CD4-positive, alpha-beta T cell treated with Interleukin-15 for 4 hours (primary cell): ENCODE data around the gene ASTN2.

ENCODE experiments used
- DNase-seq: peaks from one replicate; pipeline ENCODE4 v3.0.0-alpha.2; 2020; ENCODE audit warnings: low spot score

ASTN2 gene

DNA sequence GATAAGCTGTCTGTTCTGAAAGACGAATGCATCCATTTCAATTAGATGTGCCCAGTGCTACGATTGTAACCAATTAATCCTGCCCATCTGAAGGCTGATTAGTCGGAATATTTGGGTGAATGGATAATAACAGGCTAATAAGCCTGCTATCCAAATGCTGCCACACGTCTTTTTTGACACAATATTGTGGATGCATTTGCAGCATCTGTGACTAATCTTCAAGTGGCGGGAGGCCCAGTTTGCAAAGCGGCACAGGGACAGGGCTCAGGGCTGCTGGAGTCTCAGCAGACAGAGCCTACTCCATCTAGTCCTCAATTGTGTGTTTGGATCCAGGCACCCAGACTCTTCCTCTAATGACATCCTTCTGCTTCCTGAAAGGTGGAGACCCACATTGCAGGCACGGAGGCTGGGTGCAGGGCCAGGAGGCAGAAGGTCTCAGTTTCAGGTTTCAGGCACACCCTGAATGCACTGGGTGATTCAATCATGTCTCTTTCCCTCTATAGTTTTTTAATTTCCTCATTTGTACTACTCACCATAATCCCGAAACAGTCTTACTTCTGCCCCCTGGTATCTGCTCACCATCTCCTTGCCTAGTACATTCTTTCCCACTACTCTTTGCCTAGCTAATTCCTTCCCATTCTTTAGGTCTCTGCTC is 169.6 kb downstream of the ASTN2 start:
- no peak for DNase-seq

DNA sequence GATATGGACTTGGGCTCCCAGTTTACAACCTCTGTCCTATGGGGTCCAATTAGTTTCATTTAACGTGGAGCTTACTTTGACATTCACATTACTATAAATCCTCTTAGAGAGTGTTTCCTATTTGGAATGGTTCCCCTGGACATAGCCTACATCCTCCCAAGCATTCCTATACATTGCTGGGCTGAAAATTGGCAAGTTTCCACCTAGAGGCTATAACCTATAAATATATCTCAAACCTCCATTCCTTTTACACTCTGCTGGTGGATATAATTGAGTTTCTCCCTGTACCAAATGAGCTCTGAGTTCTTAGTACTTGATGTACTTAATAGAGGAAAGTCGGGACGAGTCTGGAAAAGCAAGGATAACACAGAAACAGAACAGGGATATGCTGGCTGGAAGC is 172.8 kb downstream of the ASTN2 start:
- no peak for DNase-seq

DNA sequence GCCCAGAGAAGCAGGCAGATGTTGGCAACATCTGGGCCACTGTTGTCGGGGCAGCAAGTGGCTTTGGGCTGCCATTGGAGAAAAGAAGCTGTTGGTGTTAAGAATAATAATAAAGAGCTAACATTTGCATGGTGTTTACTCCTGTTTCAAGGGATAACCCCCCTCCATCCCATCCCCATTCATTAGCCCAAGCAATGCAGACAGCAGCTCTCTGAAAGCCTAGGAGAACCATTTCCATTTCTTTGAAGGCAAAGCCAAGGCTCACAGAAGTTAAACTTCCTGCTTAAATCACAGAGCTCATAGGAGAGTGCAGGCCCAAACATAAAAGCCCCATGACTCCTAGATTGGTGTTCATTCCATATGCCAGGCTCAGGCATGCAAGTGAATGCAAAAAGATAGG is 175.4 kb downstream of the ASTN2 start:
- DNase-seq = no peak

DNA sequence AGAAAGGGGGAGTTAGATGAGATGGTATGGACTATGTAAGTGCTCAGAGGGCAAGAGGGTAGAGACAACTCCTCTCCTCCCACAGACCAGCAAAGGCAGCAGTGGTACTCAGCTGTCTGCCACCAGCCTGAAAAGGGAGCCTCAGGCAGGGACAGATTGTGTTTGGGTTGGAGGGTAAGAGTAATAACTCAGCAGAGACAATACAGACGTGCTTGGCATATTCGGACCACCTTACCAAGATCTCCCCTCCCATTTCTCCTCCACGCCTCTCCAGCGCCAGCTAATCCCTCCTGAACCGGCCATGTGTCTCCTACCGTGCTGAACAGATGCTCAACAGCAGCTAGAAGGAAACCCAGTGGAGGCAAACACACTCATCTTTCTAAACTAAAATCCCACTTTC is 180.8 kb downstream of the ASTN2 start:
- DNase-seq = no peak

DNA sequence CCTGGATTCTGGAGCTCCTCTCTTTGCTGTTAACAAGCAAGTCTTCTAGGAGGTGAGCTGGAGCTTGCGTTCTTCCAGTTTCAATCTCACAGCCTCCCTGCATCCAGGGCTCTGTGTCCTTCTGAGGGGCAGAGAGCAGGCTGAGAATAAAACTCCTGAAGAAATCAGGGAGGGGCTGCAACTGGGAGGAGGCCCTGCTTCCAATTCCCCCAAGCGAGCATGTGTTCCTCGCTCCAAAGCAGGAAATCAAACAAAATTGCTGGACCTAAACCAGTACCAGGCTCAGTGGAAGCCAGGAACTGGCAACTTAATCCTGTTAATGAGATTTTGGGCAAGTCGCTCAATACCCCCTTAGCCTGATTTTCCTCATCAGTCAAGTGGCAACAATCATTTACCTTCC is 181.8 kb downstream of the ASTN2 start:
- DNase-seq = no peak

DNA sequence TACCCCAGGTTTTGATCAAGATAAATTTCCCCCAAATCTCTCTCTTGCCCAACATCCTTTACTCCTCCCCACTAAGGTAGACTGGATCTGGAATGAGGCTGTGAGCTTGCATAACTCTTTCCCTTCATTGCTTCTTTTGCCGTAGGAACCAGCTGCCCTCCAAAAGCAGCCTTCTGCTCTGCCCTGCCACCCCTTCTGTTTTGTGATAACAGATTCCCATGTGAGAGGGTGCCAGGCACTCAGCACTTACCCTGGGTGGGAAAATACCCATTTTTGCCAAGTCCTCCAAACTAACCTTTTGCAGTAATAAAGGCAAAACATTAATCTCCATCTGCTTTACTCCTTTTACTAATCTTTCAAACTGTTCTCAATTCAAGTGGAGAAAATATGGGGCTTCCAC is 182.6 kb downstream of the ASTN2 start:
- no peak for DNase-seq

DNA sequence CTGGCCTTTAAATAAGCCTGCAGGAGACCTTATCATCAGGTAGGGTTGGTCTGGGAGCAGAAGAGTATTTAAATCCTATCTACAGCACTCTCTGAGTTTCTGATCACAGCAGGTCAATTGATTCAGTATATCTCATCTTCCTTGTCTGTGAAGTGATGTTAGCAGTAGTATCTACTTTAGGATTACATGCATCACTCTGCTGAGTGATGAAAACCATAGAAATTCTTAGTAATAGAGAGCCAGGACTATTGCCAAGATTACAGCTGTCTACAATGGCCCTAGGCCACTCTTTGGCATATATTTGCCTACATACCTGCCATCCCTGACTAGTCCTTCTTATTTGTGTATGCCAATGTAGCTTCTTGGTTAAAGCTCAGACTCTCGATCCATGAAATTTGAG is 183.8 kb downstream of the ASTN2 start:
- no peak for DNase-seq

DNA sequence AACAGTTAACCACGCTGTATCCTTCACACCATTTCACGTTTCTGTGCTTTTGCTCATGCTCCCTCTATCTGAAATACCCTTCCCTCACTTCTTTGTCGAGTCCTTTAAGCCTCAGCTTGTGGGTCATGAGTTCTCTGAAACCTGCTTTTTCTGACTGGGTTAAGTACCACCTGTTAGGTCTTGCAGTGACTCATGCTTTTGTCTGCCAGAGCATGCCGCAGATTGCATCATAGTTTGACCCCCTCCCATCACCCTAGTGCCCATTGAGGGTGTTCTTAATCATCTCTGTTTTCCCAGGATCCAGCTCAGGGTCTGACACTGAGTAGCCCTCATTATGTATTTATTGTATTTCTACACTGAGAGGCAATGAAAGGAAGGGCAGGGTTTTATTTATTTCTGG is 190.2 kb downstream of the ASTN2 start:
- DNase-seq = no peak

DNA sequence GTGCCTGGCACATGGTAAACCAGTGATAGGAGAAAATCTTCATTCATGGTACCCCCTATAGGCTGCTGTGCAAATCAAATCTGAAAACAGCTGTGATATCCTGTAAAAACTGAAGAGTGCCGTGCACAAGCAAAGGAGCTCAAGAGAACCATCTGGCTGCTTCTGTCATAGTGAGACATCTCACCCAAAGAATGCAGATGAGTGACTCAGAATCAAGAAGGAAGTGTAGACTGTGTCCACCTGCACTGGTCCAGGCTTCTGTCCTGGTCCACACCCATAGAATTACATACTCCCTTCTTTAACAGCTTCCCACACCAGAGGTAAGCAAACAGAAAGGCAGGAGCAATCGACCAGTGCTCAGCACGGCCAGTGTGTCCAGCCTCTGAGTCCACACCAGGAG is 195.9 kb downstream of the ASTN2 start:
- no peak for DNase-seq

DNA sequence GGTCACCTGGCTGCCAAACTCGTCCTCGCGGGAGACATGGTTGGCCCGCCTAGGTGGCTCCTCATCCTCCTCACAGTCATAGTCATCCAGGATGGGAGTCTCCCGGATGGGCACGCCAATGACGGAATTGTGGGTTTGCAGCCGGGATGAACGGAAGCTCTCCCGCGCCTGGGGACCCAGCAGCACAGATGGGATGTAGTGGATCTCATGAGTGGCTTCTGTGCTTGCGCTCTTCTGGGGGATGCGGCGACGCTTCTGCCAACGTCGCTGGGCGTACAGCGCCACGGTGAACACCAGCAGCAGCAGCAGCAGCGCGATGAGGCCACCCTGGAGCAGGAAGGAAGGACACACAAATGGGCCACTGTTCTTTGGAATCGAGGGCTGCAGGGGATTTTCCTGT is 200.4 kb downstream of the ASTN2 start:
- no peak for DNase-seq

DNA sequence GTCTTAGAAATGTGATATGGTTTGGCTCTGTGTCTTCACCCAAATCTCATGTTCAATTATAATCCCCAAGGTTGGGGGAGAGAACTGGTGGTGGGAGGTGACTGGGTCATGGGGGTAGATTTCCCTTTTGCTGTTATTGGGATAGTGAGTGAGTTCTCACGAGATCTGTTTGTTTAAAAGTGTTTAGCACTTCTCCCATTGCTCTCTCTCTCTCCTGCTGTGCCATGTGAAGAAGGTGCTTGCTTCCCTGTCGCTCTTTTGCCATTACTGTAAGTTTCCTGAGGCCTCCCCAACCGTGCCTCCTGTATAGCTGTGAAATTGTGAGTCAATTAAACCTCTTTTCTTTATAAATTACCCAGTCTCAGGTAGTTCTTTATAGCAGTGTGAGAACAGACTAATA is 203.6 kb downstream of the ASTN2 start:
- no peak for DNase-seq

DNA sequence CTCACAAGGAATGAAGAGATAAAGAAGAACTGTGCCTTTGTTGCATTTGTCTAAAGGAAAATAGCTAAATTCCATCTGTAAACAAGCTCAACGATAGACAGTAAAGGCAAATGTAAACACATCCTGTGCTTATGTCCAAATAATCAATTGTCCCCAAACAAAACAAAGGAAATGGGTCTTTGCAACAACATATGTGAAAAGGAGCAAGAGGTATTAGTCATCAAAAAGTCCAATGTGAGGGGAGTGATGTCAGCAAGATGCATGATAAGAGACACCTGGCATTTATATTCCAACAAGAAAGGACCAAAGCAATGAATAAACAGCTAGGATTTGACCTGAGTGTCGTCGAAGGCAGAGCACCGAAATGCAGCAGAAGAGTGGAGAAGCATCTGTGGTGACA is 209.1 kb downstream of the ASTN2 start:
- DNase-seq = no peak

DNA sequence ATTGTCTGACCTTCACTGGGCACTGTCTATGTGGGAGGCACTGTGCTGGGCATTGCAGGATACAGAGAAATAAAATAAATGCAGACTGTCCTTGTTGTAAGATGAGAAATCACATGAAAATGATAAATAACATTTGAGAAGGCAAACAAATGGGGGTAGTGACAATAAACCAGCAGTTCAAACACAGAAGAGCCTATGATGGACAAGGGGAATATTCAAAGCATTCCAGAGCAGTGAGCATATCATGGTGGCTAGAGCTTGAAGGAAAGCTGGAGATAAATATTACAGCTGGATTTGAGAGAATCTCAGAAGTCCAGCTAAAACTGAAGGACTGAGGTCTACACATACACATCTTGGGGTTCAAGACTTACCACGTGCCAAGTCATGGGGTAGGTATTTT is 209.9 kb downstream of the ASTN2 start:
- DNase-seq = no peak

DNA sequence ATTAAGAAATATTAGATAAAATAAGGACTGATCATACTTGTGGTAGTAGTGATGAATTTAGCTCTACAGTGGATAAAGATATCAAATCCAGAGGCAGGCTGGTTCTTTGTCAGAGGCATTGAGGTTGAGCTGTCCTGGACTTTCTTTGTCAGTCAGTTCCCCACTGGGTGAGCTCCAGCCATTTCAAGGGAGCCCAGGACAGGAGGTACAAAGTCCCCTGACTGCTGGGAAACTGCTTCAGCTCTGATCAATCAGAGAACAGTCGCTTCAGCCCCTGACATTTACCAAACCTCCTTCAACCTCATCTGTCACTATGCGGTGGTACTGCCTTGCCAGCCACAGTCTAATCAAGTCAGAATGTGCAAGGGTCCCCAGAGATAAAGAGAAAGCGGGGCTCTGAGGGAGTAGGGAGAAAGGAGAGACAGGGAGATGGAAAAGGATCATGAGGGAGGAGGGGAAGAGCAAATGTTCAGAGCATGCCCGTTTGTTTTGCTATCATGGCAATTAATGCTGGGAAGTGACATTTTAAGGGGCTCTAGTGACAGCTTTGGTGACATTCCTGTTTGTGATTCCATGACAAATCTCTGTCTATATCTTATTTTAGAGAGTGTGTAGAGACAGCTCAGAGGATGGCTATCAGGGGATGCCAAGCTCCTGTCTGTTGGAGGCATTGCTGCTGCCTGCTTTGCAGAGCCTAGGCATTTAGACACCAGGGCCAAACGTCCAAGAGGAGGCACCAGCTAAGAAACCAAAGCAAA is 223.2 kb downstream of the ASTN2 start:
- DNase-seq = no peak

DNA sequence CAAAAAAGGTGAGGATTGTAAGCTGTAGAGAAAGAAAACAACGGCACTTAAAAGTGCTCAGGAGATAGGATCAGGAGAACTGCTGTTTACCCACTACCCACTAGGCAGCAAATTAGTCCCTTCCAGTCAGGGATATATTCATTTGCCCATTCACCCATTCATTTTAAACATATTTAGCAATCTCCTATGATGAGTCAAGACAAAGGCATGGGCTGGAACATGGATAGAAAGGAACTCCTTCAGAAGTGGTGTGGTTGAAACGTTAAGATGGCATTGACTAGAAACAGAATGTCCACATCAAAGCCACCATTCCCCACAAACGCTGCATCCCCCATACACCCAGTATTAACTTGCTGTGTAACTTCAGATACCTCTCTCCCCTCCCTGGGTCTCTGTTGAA is 225.7 kb downstream of the ASTN2 start:
- DNase-seq = no peak

DNA sequence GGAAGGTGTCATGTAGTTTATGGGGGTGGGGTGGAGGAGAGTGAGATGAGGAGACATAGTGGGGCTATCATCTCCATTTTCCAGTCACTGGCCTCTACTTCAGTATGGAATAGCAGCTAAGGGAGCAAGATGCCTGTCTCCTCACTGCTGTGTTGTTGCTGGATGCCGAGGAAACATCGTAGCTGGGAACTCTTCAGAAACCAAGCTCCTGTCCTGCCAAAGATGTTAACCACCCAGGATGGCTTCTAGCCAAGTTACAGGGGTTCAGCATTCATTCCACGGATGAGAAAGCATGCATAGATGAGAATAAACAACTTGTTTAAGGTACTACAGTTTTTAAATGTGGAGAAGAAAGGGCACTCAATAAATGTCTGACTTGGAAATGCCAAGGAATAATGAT is 226.5 kb downstream of the ASTN2 start:
- DNase-seq = no peak

DNA sequence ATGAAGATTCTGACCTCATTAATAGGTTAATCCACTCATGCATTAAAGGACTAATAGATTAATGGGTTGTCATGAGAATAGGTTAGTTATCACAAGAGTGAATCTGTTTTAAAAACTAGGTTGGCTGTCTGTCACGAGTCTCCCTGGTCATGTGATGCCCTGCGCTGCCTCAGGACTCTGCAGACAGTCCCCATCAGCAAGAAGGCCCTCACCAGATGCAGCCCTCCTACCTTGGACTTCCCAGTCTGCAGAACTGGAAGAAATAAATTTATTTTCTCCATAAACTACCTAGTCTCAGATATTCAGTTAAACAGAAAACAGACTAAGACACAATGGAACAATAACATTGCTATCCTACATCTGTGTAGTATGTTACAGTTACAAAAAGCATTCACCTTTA is 227.4 kb downstream of the ASTN2 start:
- no peak for DNase-seq

DNA sequence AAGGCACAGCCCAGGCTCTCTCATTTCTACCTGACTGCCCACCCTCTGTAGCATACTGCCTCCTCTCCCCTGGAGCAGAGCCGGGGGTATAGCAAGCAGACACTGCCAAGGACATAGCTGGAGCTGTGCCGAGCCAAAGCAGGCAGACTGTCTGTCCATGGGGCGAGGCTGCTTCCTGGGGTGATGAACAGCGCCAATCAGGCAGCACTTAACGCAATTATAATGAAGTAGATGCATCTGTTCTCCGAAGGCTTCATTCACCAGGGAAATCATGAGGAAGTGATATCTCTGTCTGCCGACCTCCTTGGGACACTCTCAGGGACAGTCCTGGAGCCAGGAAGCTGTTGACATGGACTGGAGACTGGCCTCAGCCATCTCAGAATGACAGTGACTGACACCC is 230.7 kb downstream of the ASTN2 start:
- no peak for DNase-seq

DNA sequence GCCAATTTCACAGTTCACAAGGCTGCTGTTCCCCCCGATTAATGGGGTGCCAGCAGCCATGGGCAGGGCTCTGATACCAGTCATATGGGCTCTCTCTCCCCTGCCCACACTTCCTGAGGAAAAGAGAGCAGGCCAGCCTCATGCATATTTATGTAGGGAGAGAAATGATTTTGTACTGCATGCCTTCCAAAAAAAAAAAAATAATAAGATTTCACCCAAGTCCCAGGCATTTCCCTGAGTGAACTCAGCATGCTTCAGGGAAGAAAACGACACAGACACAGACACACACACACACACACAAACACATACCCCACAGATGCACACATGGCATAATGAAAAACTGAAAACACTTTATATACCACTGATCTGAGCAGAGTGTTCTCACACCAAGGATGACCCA is 232.8 kb downstream of the ASTN2 start:
- no peak for DNase-seq

DNA sequence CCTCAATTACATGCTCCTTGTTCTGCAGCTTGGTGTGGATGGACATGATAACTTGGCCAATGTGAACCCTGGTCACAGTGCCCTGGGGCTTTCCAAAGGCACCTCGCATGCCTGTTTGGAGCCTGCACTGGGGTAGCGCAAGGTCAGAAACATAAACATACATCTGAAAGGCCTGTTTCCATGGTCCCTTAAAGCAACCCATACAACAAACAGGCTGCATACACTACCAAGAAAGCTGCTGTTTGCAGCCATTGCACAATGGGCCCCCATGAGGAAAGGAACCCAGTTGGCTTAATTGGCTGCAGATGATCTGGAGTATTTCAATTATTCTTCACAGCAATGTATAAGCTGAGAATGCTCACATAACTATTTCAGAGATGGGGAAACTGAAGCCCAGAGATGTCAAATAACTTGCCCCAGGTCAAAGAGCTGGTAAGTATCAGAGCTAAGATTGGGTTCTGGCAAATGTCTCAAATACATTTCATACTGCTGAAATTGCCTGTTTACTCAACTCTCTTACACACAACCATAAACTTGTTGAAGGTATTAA is 233.9 kb downstream of the ASTN2 start:
- DNase-seq = no peak

DNA sequence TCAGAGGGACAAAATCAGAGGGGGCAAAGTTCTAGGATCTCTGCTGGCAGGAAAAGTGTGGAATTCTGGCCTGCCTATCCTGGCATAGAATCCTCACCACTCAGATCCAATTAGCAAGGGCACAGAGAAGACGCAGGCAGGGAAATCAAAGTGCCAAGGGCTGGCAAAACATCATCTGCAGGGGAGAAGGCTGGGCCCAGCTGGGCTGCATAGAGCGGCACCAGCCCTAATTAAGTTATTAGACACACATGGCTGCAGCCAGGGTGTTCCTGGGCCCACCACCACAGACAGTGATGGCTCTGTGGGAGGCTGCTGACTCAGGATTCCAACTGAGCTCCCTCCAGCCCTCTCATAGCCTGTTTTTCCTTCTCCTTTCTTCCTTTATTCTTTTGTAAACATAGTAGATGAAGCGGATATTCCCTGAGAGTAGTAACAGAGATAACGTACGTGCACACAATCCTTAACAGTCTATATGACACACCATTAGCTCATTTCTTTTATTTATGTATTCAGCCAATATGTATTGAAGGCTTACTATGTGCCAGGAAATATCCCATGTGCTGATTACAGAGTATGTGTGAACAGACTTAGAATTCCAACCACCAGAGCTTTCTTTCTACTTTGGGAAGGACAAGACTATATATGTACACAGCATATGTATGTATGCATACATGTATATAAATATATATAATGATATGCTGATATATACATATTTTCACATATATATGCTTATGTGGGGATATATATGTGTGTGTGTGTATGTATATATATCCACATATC is 236.1 kb downstream of the ASTN2 start:
- no peak for DNase-seq

DNA sequence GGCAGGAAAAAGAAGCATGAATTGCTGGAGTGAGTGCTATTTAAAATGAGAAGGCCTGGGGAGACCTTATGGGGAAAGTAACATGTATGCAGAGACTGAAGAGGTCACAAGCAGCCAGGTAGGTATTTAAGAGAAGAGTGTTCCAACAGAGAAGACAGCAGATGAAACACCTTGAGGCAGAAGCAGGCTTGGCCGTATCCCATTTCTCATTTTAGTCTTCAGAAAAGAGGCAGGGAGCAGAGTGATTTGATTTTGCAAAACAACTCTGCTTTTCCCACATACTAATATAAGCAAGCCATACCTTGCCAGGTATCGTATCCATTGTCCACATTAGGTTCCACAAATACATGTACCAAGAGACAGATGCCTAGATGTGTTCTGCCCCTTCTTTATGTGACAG is 244.3 kb downstream of the ASTN2 start:
- no peak for DNase-seq

DNA sequence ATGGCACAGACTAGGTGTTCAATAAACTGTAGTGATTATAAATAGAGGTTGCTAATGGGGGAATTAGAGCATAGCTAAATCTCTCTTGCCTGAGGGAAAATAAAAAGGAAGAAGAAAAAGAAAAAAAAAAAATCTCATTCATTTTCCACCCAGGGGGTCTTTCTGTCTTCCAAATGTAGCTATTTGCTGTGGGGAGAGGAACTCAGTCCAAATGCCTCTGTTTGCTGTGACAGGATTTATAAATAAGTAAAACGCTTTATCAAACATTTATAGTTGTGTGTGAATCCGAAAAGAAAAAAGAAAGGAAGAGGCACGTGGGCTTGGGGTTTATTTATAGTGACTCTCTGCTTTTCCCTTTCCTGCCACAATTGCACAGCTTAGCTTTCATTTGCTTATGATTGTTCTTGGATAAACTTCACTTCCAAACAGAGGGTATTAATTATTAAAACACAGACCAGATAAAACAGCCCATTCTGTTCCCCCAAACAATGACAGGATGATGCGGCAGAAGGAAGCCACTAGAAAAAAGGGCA is 245.7 kb downstream of the ASTN2 start:
- DNase-seq = no peak
